Caco-2 (cell line): Measurements from ENCODE around the gene MCTS1. TPM values are rescaled to one million over a fixed set of nuclear protein-coding genes. Genes with fewer than 3 reads are reported as not detected.

Source experiments
- BruUV-seq: library from RNA; stranded (reverse); fragments of 400-500 nt; replicated peaks from 2 replicates; lab custom pipeline; 2021; lab: Mats Ljungman, UMichigan
- CTCF ChIA-PET: fragments of 300-600 bp; sonication (Branson Sonifier 250); formaldehyde crosslinking; loops from one replicate; lab custom pipeline; 2022; ENCODE audit warnings: antibody characterized with exemption; lab: Charles Lee
- POLR2A ChIA-PET: fragments of 300-600 bp; sonication (Branson Sonifier 250); formaldehyde crosslinking; loops from one replicate; lab custom pipeline; 2022; ENCODE audit warnings: antibody characterized with exemption; lab: Charles Lee
- DNase-seq, 2 experiments: peaks; one replicate each; pipeline versions ENCODE4 v3.0.0 to v3.0.0-alpha.2; 2020 to 2022
- H3K27me3 ChIP-seq: replicated peaks from 2 replicates; pipeline ENCODE4 v1.6.0; 2011; ENCODE audit warnings: low read length; ENCODE audit not compliant: control insufficient read depth, insufficient read depth
- H3K36me3 ChIP-seq: 2 replicates; pipeline ENCODE4 v1.5.1; 2011; ENCODE audit warnings: low read length; ENCODE audit not compliant: control insufficient read depth, insufficient read depth
- H3K4me1 ChIP-seq: fragments of 250-450 bp; sonication (Bioruptor Pico); 2 replicates; pipeline ENCODE4 v1.5.1; 2020; ENCODE audit warnings: mild to moderate bottlenecking
- H3K4me3 ChIP-seq: 2 replicates; pipeline ENCODE4 v1.5.1; 2011; ENCODE audit warnings: low read depth, mild to moderate bottlenecking, control low read depth, low read length
- H3K9me3 ChIP-seq: fragments of 250-450 bp; sonication (Bioruptor Pico); 2 replicates; pipeline ENCODE4 v1.5.1; 2020; ENCODE audit warnings: mild to moderate bottlenecking, moderate library complexity
- H3K27ac Mint-ChIP-seq: one replicate; pipeline ENCODE4 v1.8.0; 2022; ENCODE audit warnings: mixed read lengths; ENCODE audit not compliant: unreplicated experiment
- H3K27me3 Mint-ChIP-seq: one replicate; pipeline ENCODE4 v1.8.0; 2022; ENCODE audit warnings: mixed read lengths; ENCODE audit not compliant: insufficient read depth, unreplicated experiment
- H3K36me3 Mint-ChIP-seq: one replicate; pipeline ENCODE4 v1.8.0; 2022; ENCODE audit warnings: mild to moderate bottlenecking, mixed read lengths; ENCODE audit not compliant: insufficient read depth, unreplicated experiment
- H3K4me1 Mint-ChIP-seq: one replicate; pipeline ENCODE4 v1.8.0; 2022; ENCODE audit warnings: low read depth, mixed read lengths; ENCODE audit not compliant: unreplicated experiment
- H3K4me3 Mint-ChIP-seq: one replicate; pipeline ENCODE4 v1.8.0; 2022; ENCODE audit warnings: mild to moderate bottlenecking, moderate library complexity, mixed read lengths; ENCODE audit not compliant: unreplicated experiment
- H3K9me3 Mint-ChIP-seq: one replicate; pipeline ENCODE4 v1.8.0; 2022; ENCODE audit warnings: mixed read lengths; ENCODE audit not compliant: unreplicated experiment
- CTCF ChIP-seq, 2 experiments: fragments of 200-600 bp in 1 of 2; IDR thresholded peaks; 1 replicate in 1 of 2; 2 replicates in 1 of 2; pipeline versions ENCODE4 v1.5.1 to v1.8.0; 2011 to 2022; ENCODE audit warnings: antibody characterized with exemption in 1 of 2, control low read depth in 1 of 2, inconsistent platforms in 1 of 2, low read depth in 1 of 2, low read length in 1 of 2, mild to moderate bottlenecking in 1 of 2, moderate library complexity in 1 of 2; ENCODE audit not compliant: insufficient read depth in 1 of 2, severe bottlenecking in 1 of 2, unreplicated experiment in 1 of 2
- intact Hi-C: fragments of 100-400 bp; cut with micrococcal nuclease; formaldehyde crosslinking; loops from one replicate; pipeline ENCODE4 v1.10.0; 2022; ENCODE audit not compliant: unreplicated experiment
- total RNA-seq: library from RNA; stranded (reverse); gene quantifications from 2 replicates; pipeline ENCODE4 v1.2.3, GENCODE V29; 2022

Gene MCTS1
- total RNA-seq, 1 experiment from 2014 or later = 50.5 TPM

GRCh38 chrX:120566817-120567216 is 37.1 kb upstream of the MCTS1 start:
- H3K27me3 ChIP-seq = no peaks in the 10 kb centered on the region
- H3K36me3 ChIP-seq = no peaks in the 10 kb centered on the region
- H3K27me3 Mint-ChIP-seq = no peaks in the 10 kb centered on the region
- no peak overlapping the region for H3K4me3 Mint-ChIP-seq
- intact Hi-C loops = no loop called here
- no peak overlapping the region for H3K4me3 ChIP-seq
- peaks cover 34% of the 10 kb centered on the region for H3K4me1 ChIP-seq
- H3K4me1 Mint-ChIP-seq = peaks cover 8% of the 10 kb centered on the region
- TF ChIP-seq CTCF (IDR thresholded peaks at IDR 0.05; ENCODE audit: insufficient read depth in 1 of 2, low read depth in 1 of 2, low read length in 1 of 2, severe bottlenecking in 1 of 2, unreplicated experiment in 1 of 2) = no peak
- ChIA-PET POLR2A (no interaction called here), CTCF (no interaction called here)
- peaks cover 2% of the 10 kb centered on the region for H3K36me3 Mint-ChIP-seq
- H3K27ac Mint-ChIP-seq = no peak overlapping the region
- DNase-seq = no peak
- BruUV-seq = no TSS peak
- H3K9me3 ChIP-seq = no peaks in the 10 kb centered on the region
- no peaks in the 10 kb centered on the region for H3K9me3 Mint-ChIP-seq

- ChIA-PET CTCF (no interaction called here), POLR2A (no interaction called here)
- intact Hi-C loops = no loop called here
- Mint-ChIP-seq H3K4me3 (no peak overlapping the region), H3K27me3 (no peaks in the 10 kb centered on the region), H3K4me1 (no peaks in the 10 kb centered on the region), H3K27ac (no peak overlapping the region), H3K36me3 (no peaks in the 10 kb centered on the region), H3K9me3 (no peaks in the 10 kb centered on the region)
- no TSS peak for BruUV-seq
- no peak for TF ChIP-seq CTCF (IDR thresholded peaks at IDR 0.05; ENCODE audit: insufficient read depth in 1 of 2, low read depth in 1 of 2, low read length in 1 of 2, severe bottlenecking in 1 of 2, unreplicated experiment in 1 of 2)
- no peak for DNase-seq
- no peaks in the 10 kb centered on the region for H3K27me3 ChIP-seq
- no peaks in the 10 kb centered on the region for H3K36me3 ChIP-seq
- no peak overlapping the region for H3K4me3 ChIP-seq
- no peaks in the 10 kb centered on the region for H3K9me3 ChIP-seq
- peaks cover 23% of the 10 kb centered on the region for H3K4me1 ChIP-seq
These were observed 35.9 kb upstream of the MCTS1 start for GRCh38 chrX:120568035-120568434.

- Mint-ChIP-seq H3K4me3 (no peak overlapping the region), H3K9me3 (no peaks in the 10 kb centered on the region), H3K4me1 (no peaks in the 10 kb centered on the region), H3K27me3 (no peaks in the 10 kb centered on the region), H3K36me3 (no peaks in the 10 kb centered on the region), H3K27ac (no peak overlapping the region)
- no peak for TF ChIP-seq CTCF (IDR thresholded peaks at IDR 0.05; ENCODE audit: insufficient read depth in 1 of 2, low read depth in 1 of 2, low read length in 1 of 2, severe bottlenecking in 1 of 2, unreplicated experiment in 1 of 2)
- CTCF ChIA-PET = no interaction called here
- no peak for DNase-seq
- H3K4me1 ChIP-seq = peaks cover 18% of the 10 kb centered on the region
- BruUV-seq = no TSS peak
- no peaks in the 10 kb centered on the region for H3K36me3 ChIP-seq
- H3K9me3 ChIP-seq = no peaks in the 10 kb centered on the region
- no peaks in the 10 kb centered on the region for H3K27me3 ChIP-seq
- POLR2A ChIA-PET = no interaction called here
- intact Hi-C loops = no loop called here
- H3K4me3 ChIP-seq = no peak overlapping the region
These were observed 35.3 kb upstream of the MCTS1 start for GRCh38 chrX:120568609-120569008.
